HepG2 (cell line): Measurements from ENCODE around the gene SSH3. TPM values are rescaled to one million over a fixed set of nuclear protein-coding genes. Genes with fewer than 3 reads are reported as not detected.

Experiments used
- ASH2L ChIP-seq: fragments of 300-600, 200-600 bp; sonication (generic); IDR thresholded peaks from 2 replicates; pipeline ENCODE4 v1.7.0; 2017; ENCODE audit warnings: low read depth, mild to moderate bottlenecking, moderate library complexity, mixed read lengths, low read length; ENCODE audit not compliant: insufficient read length
- BCL3 ChIP-seq: sonication (generic); formaldehyde crosslinking; IDR thresholded peaks from 2 replicates; pipeline ENCODE4 v1.5.1; 2020; ENCODE audit warnings: mild to moderate bottlenecking, missing genetic modification reagents, moderate library complexity
- BRF2 ChIP-seq: sonication (generic); formaldehyde crosslinking; IDR thresholded peaks from 2 replicates; pipeline ENCODE4 v1.8.1; 2022; ENCODE audit warnings: mild to moderate bottlenecking, missing genetic modification reagents
- MYC ChIP-seq: sonication (generic); formaldehyde crosslinking; IDR thresholded peaks from 2 replicates; pipeline ENCODE4 v1.9.0; 2021; ENCODE audit warnings: missing genetic modification reagents, borderline replicate concordance
- NR3C1 ChIP-seq: sonication (generic); formaldehyde crosslinking; IDR thresholded peaks from 2 replicates; pipeline ENCODE4 v1.4.0; 2020; ENCODE audit warnings: missing genetic modification reagents
- TBP ChIP-seq: sonication (generic); formaldehyde crosslinking; IDR thresholded peaks from 2 replicates; pipeline ENCODE4 v1.5.0; 2020; ENCODE audit warnings: missing genetic modification reagents
- THRA ChIP-seq: sonication (generic); formaldehyde crosslinking; IDR thresholded peaks from 2 replicates; pipeline ENCODE4 v1.4.0; 2020; ENCODE audit warnings: missing genetic modification reagents, borderline replicate concordance
- ZBTB39 ChIP-seq: sonication (generic); formaldehyde crosslinking; IDR thresholded peaks from 2 replicates; pipeline ENCODE4 v1.5.0; 2020; ENCODE audit warnings: missing genetic modification reagents
- ZNF17 ChIP-seq: sonication (generic); formaldehyde crosslinking; IDR thresholded peaks from 2 replicates; pipeline ENCODE4 v1.5.0; 2020; ENCODE audit warnings: mild to moderate bottlenecking, missing genetic modification reagents
- ZNF597 ChIP-seq: sonication (generic); formaldehyde crosslinking; IDR thresholded peaks from 2 replicates; pipeline ENCODE4 v1.5.0; 2020; ENCODE audit warnings: missing genetic modification reagents
- polyA plus RNA-seq, 8 experiments: library from polyadenylated mRNA; depleted of rRNA in 3 of 8; stranded (reverse) in 7 of 8; unstranded in 1 of 8; fragments of >200 nt; fragmentation: Illumina TruSeq in 4 of 8; extraction: Trizol in 4 of 8; gene quantifications; 2 replicates each; pipeline versions ENCODE4 v1.2.1 to v1.2.3, GENCODE V29; 2011 to 2016; ENCODE audit warnings: low read depth in 4 of 8, missing spikeins in 1 of 8, mixed read lengths in 1 of 8; ENCODE audit not compliant: insufficient read depth in 1 of 8
- total RNA-seq, 5 experiments: library from RNA; depleted of rRNA; stranded (reverse); fragments of >200 nt; fragmentation: Illumina TruSeq; extraction: Trizol; gene quantifications; 2 replicates each; pipeline ENCODE4 v1.2.3, GENCODE V29; 2016; ENCODE audit warnings: low read depth in 1 of 5

The SSH3 gene
- total and polyA plus RNA-seq, 2 of the 13 experiments (the other 11 are each of a cell fraction or from before 2014, with no cell fraction given): 12.4 to 18.8 TPM

GRCh38 chr11:67262731-67263675 lies 40.3 kb upstream of the SSH3 start (continued):
- TF ChIP-seq MYC (CRISPR knock-in tag) (no peak), TBP (no peak), THRA (CRISPR knock-in tag) (no peak), ZBTB39 (CRISPR knock-in tag) (no peak), BCL3 (CRISPR knock-in tag) (no peak), ZNF17 (CRISPR knock-in tag) (no peak), NR3C1 (no peak), BRF2 (CRISPR knock-in tag) (no peak), ZNF597 (CRISPR knock-in tag) (no peak), ASH2L (no peak)
